Right lobe of liver (tissue), 4 donors: ENCODE measurements around the gene SPOCK1.

ENCODE experiments used
- POLR2A ChIP-seq: fragments of 450-650 bp; IDR thresholded peaks from one replicate; pipeline ENCODE4 v1.6.1; 2017; ENCODE audit warnings: antibody characterized with exemption, mild to moderate bottlenecking
- TF ChIP-seq, protein P1 (sequence below), 4 donors: fragments of 200-600 bp in 3 of 4; fragments of 450-650 bp in 1 of 4; IDR thresholded peaks; one replicate each; pipeline versions ENCODE4 v1.5.1 to v1.8.0; 2016 to 2022; ENCODE audit warnings: antibody characterized with exemption in 4 of 4, mild to moderate bottlenecking in 2 of 4
- donor health status: DM: no; HTN: no; CAD: no.
- donor health status: DM: no; HTN: no; CAD: no.
- donor health status: DM: no; HTN: yes; CAD: no.

DNA sequence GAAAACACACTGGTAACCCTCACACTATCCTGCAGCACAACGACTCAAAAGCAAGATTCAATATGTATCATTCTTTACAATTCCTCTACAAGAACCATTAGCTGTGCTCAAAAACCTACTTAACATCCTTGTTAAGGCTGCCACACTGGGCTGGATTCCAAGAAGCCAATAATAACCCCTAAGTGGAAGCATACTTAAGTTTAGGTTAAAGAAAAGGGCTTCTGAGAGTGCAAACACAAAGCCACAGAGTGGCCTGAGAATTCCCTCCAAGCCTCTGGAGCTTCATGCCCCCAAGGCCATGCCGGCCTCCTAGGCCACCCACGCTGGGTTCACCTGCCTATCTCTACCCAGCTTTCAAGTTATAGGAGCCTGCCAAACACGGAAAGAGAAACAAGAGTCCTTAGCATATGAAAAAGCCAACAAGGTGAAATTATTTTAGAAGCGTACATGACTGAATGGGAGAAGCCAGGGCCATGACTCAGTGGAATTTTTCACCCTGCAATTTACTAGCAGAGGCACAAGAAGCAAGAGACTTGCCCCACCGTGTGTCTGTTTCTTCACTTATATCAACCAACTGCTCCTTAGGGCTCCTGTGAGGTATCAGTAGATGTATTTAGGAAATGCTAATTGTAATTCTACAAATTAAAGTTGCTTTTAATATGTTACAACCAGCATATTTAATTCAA lies 293.0 kb downstream of the SPOCK1 start:
- TF ChIP-seq, protein P1, sequence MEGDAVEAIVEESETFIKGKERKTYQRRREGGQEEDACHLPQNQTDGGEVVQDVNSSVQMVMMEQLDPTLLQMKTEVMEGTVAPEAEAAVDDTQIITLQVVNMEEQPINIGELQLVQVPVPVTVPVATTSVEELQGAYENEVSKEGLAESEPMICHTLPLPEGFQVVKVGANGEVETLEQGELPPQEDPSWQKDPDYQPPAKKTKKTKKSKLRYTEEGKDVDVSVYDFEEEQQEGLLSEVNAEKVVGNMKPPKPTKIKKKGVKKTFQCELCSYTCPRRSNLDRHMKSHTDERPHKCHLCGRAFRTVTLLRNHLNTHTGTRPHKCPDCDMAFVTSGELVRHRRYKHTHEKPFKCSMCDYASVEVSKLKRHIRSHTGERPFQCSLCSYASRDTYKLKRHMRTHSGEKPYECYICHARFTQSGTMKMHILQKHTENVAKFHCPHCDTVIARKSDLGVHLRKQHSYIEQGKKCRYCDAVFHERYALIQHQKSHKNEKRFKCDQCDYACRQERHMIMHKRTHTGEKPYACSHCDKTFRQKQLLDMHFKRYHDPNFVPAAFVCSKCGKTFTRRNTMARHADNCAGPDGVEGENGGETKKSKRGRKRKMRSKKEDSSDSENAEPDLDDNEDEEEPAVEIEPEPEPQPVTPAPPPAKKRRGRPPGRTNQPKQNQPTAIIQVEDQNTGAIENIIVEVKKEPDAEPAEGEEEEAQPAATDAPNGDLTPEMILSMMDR (IDR thresholded peaks at IDR 0.05) = no peak
- TF ChIP-seq POLR2A = no peak
